Activated naive CD8-positive, alpha-beta T cell (primary cell): ENCODE measurements around the gene PIWIL4.

Experiments
- H3K27ac Mint-ChIP-seq: one replicate; pipeline ENCODE4 v1.8.0; 2021; ENCODE audit warnings: mixed read lengths
- H3K27me3 Mint-ChIP-seq: one replicate; pipeline ENCODE4 v1.8.0; 2021; ENCODE audit warnings: mixed read lengths
- H3K36me3 Mint-ChIP-seq: one replicate; pipeline ENCODE4 v1.8.0; 2021; ENCODE audit warnings: mixed read lengths
- H3K4me1 Mint-ChIP-seq: one replicate; pipeline ENCODE4 v1.8.0; 2021; ENCODE audit warnings: low read depth, mixed read lengths
- H3K4me3 Mint-ChIP-seq: one replicate; pipeline ENCODE4 v1.8.0; 2021; ENCODE audit warnings: mild to moderate bottlenecking, mixed read lengths
- H3K9me3 Mint-ChIP-seq: one replicate; pipeline ENCODE4 v1.8.0; 2021; ENCODE audit warnings: low read depth, mixed read lengths

The PIWIL4 gene

GRCh38 chr11:94668212-94668793 is 101.1 kb downstream of the PIWIL4 start:
- Mint-ChIP-seq H3K36me3 (no peaks in the 10 kb centered on the region), H3K27me3 (peaks cover 2% of the 10 kb centered on the region), H3K9me3 (no peaks in the 10 kb centered on the region), H3K4me1 (no peaks in the 10 kb centered on the region), H3K27ac (no peak overlapping the region), H3K4me3 (no peak overlapping the region)

GRCh38 chr11:94669023-94669422 is 101.9 kb downstream of the PIWIL4 start:
- Mint-ChIP-seq H3K27ac (no peak overlapping the region), H3K4me1 (no peaks in the 10 kb centered on the region), H3K36me3 (no peaks in the 10 kb centered on the region), H3K4me3 (no peak overlapping the region), H3K9me3 (no peaks in the 10 kb centered on the region), H3K27me3 (peaks cover 2% of the 10 kb centered on the region)
